ENCODE measurements around the gene CCDC136.

- TF ChIP-seq CTCF (conservative IDR thresholded peaks at IDR 0.05 in 1 of 2, IDR thresholded peaks at IDR 0.05 in 1 of 2; ENCODE audit: extremely low read depth in 1 of 2, insufficient read depth in 1 of 2, low read depth in 1 of 2, low read length in 2 of 2) (no peak), EZH2 (IDR thresholded peaks at IDR 0.05; ENCODE audit: borderline replicate concordance, low read length) (no peak)
Measured at GRCh38 chr7:128838109-128838779, 46.5 kb downstream of the CCDC136 start.

Measured in mammary epithelial cell (primary cell).